Kidney (tissue), 14 donors: ENCODE results near the gene PCNX3. TPM values are rescaled to one million over a fixed set of nuclear protein-coding genes. Genes with fewer than 3 reads are reported as not detected.

ENCODE experiments used
- DNase-seq, 5 donors: peaks; one replicate each; pipeline ENCODE4 v3.0.0-alpha.2; 2013 to 2020
- FAIRE-seq: peaks from 2 replicates; lab custom pipeline; 2012; peaks lifted over from hg19 to GRCh38; lab: Jason Lieb, UNC
- H3K27ac ChIP-seq, 2 donors: one replicate each; pipeline ENCODE4 v1.7.0; 2013; ENCODE audit warnings: low read depth in 2 of 2, low read length in 2 of 2, inconsistent platforms in 1 of 2
- H3K27me3 ChIP-seq: one replicate; pipeline ENCODE4 v1.7.1; 2013; ENCODE audit warnings: low read length, inconsistent platforms; ENCODE audit not compliant: control insufficient read depth, insufficient read depth
- H3K36me3 ChIP-seq, 3 donors: one replicate each; pipeline versions ENCODE4 v1.7.0 to v1.7.1; 2013; ENCODE audit warnings: low read length in 3 of 3, control low read depth in 1 of 3, inconsistent platforms in 1 of 3; ENCODE audit not compliant: insufficient read depth in 3 of 3, control insufficient read depth in 2 of 3
- H3K4me1 ChIP-seq, 3 donors: one replicate each; pipeline versions ENCODE4 v1.7.0 to v1.7.1; 2013; ENCODE audit warnings: low read length in 3 of 3, inconsistent platforms in 1 of 3, low read depth in 1 of 3; ENCODE audit not compliant: control insufficient read depth in 2 of 3, insufficient read depth in 2 of 3
- H3K4me3 ChIP-seq, 3 donors: one replicate each; pipeline versions ENCODE4 v1.7.0 to v1.8.1; 2013; ENCODE audit warnings: low read length in 3 of 3, control low read depth in 1 of 3, inconsistent platforms in 1 of 3
- H3K9ac ChIP-seq, 3 donors: one replicate each; pipeline versions ENCODE4 v1.7.0 to v1.7.1; 2013; ENCODE audit warnings: low read length in 3 of 3, control low read depth in 1 of 3, inconsistent platforms in 1 of 3
- H3K9me3 ChIP-seq, 3 donors: one replicate each; pipeline versions ENCODE4 v1.7.0 to v1.7.1; 2013; ENCODE audit warnings: low read length in 3 of 3, control low read depth in 1 of 3, inconsistent platforms in 1 of 3; ENCODE audit not compliant: control insufficient read depth in 2 of 3, insufficient read depth in 1 of 3
- CTCF ChIP-seq: IDR thresholded peaks from 3 replicates; pipeline ENCODE4 v1.5.1; 2012; ENCODE audit warnings: mild to moderate bottlenecking, moderate library complexity, borderline replicate concordance; ENCODE audit not compliant: insufficient read depth; ENCODE audit errors: extremely low read depth
- intact Hi-C: fragments of 100-400 bp; cut with DNase I; formaldehyde crosslinking; loops from one replicate; pipeline ENCODE4 v1.11.1; 2022
- polyA plus RNA-seq: library from polyadenylated mRNA; stranded (reverse); fragments of 350-450 nt; fragmentation: Illumina TruSeq; extraction: RNeasy Lipid Tissue Mini Kit (QIAGEN cat#74804); gene quantifications from one replicate; pipeline ENCODE4 v1.2.3, GENCODE V29; 2014; ENCODE audit warnings: low read depth, low replicate concordance; ENCODE audit not compliant: insufficient read depth
- total RNA-seq: library from RNA; stranded (reverse); fragmentation: NEBNext Ultra II Directional; extraction: Animal tissue kit (Norgen Biotek cat#: 25700); gene quantifications from one replicate; pipeline ENCODE4 v1.2.1, GENCODE V29; 2021
- donor health status: control.
- donor health status: control.
- donor health status: control.
- donor health status: control.
- donor health status: control.
- donor health status: DM: yes; HTN: yes; CAD: no.
- donor health status: Normal renal cell carcinoma (clear cell type).

Gene PCNX3
- total and polyA plus RNA-seq, 2 donors from 2014 or later = 13.6 to 44.4 TPM

- DNase-seq (peak in 2 of 5 donors; percentile 39 to 75), FAIRE-seq (no peak)
- H3K9ac ChIP-seq = no peak overlapping the region
- H3K4me1 ChIP-seq = peaks cover 10 to 30% (median 28%) of the 10 kb centered on the region in 3 donors
- H3K9me3 ChIP-seq = no peaks in the 10 kb centered on the region
- TF ChIP-seq CTCF = no peak
- intact Hi-C loops = no loop called here
- H3K27me3 ChIP-seq = no peaks in the 10 kb centered on the region
- no peak overlapping the region for H3K27ac ChIP-seq
- no peak overlapping the region for H3K4me3 ChIP-seq
- H3K36me3 ChIP-seq = peaks cover 0 to 2% (median 2%) of the 10 kb centered on the region in 3 donors
Measured at GRCh38 chr11:65649656-65650546, 34.3 kb downstream of the PCNX3 start.

GRCh38 chr11:65650547-65651338, 35.2 kb downstream of the PCNX3 start:
- Histone ChIP-seq H3K9me3 (no peaks in the 10 kb centered on the region), H3K27me3 (no peaks in the 10 kb centered on the region), H3K36me3 (peaks cover 0 to 10% (median 10%) of the 10 kb centered on the region in 3 donors), H3K4me1 (peaks cover 10 to 30% (median 28%) of the 10 kb centered on the region in 3 donors), H3K4me3 (no peak overlapping the region), H3K27ac (peak overlapping the region; percentile 14 to 98), H3K9ac (no peak overlapping the region)
- TF ChIP-seq CTCF = no peak
- peak in 2 of 5 donors; percentile 62 to 82 for DNase-seq
- intact Hi-C loops = no loop called here
- FAIRE-seq = no peak

- H3K27ac ChIP-seq = peak overlapping the region; percentile 98
- DNase-seq (no peak), FAIRE-seq (no peak)
- H3K4me3 ChIP-seq = no peak overlapping the region
- no peak overlapping the region for H3K9ac ChIP-seq
- H3K36me3 ChIP-seq = peaks cover 0 to 15% (median 14%) of the 10 kb centered on the region in 3 donors
- no peaks in the 10 kb centered on the region for H3K9me3 ChIP-seq
- intact Hi-C loops = no loop called here
- TF ChIP-seq CTCF = no peak
- H3K27me3 ChIP-seq = no peaks in the 10 kb centered on the region
- H3K4me1 ChIP-seq = peaks cover 10 to 30% (median 28%) of the 10 kb centered on the region in 3 donors
Measured at GRCh38 chr11:65651339-65651588, 35.7 kb downstream of the PCNX3 start.
